ENCODE measurements around the gene DEGS2. TPM values are rescaled to one million over a fixed set of nuclear protein-coding genes. Genes with fewer than 3 reads are reported as not detected.
A peak's percentile ranks its signal among the peaks of the same experiment; 100 is the strongest.

DEGS2 gene
- total RNA-seq, 3 donors from 2014 or later: 1.1 to 12.0 (median 10.2) TPM

DNA sequence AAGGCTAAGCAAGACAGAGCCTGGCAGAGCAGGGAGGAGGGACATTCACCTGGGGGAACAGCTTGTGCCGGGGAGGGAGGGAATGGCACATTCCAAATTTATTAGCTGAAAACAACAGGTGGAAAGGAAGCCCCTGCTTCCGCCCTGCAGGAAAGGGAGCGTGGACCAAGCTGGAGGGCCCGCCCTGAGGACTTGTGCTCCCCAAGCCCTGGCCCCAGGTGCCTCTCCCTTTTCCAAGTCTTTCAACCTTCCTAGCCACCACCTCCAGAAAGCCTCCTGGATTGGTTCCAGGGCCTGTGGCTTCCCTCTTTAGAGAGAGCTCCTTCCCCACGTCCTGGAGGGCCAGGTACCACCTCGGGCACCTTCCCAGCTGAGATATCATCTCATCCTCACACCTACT is 2.7 kb downstream of the DEGS2 start:
- no peak for TF ChIP-seq POLR2A (IDR thresholded peaks at IDR 0.05)
- TF ChIP-seq, protein P1, sequence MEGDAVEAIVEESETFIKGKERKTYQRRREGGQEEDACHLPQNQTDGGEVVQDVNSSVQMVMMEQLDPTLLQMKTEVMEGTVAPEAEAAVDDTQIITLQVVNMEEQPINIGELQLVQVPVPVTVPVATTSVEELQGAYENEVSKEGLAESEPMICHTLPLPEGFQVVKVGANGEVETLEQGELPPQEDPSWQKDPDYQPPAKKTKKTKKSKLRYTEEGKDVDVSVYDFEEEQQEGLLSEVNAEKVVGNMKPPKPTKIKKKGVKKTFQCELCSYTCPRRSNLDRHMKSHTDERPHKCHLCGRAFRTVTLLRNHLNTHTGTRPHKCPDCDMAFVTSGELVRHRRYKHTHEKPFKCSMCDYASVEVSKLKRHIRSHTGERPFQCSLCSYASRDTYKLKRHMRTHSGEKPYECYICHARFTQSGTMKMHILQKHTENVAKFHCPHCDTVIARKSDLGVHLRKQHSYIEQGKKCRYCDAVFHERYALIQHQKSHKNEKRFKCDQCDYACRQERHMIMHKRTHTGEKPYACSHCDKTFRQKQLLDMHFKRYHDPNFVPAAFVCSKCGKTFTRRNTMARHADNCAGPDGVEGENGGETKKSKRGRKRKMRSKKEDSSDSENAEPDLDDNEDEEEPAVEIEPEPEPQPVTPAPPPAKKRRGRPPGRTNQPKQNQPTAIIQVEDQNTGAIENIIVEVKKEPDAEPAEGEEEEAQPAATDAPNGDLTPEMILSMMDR (IDR thresholded peaks at IDR 0.05): no peak
- no peak for TF ChIP-seq POLR2AphosphoS5 (IDR thresholded peaks at IDR 0.05)
- Histone ChIP-seq H3K9me3 (peaks cover 0 to 7% of the 10 kb centered on the region in 2 donors), H3K27ac (peak overlapping the region; percentile 75 to 79), H3K4me1 (peaks cover 0 to 9% of the 10 kb centered on the region in 2 donors), H3K4me3 (peak overlapping the region in 1 of 3 donors; percentile 16), H3K27me3 (peaks cover 0 to 3% of the 10 kb centered on the region in 2 donors), H3K36me3 (no peaks in the 10 kb centered on the region)
- no peak for DNase-seq (ENCODE audit: low spot score in 2 of 2)
- intact Hi-C loops (cut with DNase I; ENCODE audit: low total_unique reads): no loop called here

DNA sequence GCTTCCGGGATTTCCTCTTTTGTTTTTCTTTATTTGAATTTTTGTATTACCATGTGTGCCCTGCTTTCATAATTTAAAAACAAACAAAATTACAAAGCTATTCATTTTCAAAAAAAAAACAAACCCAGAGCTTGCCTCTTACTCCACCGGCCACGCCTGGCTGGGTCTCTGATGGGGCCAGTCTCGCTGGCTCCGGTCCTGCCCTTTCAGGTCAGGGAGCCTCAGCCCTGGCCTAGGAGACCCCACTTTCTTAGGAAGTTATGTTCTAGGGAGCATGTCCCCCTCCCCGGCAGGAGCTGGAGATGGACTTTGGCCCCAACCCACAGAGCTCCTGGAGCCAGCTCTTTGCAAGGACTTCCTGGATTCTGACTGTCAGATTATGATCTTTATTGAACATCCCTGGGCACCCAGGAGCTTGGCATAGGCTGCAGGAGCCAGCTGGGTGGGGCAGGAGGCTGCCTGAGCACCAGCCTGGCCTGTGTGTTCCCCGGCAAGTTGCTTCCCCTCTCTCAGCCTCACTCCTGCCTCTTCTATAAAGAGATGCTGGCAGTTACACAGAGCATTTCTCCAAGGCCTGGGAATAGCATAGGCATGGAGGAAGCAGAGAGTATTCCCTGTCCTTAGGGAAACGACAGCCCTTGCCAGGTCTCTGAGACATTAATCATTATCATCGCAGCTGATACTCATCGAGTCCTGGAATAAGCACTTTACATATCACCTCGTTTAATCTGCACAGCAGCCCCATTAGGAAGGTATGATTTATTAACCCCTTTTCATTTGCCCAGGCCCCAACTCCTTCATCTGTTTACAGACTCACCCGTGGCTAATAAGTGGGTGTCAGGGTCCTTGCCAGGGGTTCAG is 3.5 kb downstream of the DEGS2 start:
- TF ChIP-seq, protein P1 (IDR thresholded peaks at IDR 0.05): no peak
- TF ChIP-seq POLR2A (IDR thresholded peaks at IDR 0.05) (no peak), POLR2AphosphoS5 (IDR thresholded peaks at IDR 0.05) (no peak)
- Histone ChIP-seq H3K4me3 (peak overlapping the region in 2 of 3 donors; percentile 16 to 32), H3K4me1 (peaks cover 0 to 16% of the 10 kb centered on the region in 2 donors), H3K27me3 (peaks cover 0 to 3% of the 10 kb centered on the region in 2 donors), H3K36me3 (no peaks in the 10 kb centered on the region), H3K9me3 (peaks cover 0 to 7% of the 10 kb centered on the region in 2 donors), H3K27ac (peak overlapping the region; percentile 75 to 79)
- intact Hi-C loops (cut with DNase I; ENCODE audit: low total_unique reads): no loop called here
- DNase-seq (ENCODE audit: low spot score in 2 of 2): peak; percentile 60 to 69

DNA sequence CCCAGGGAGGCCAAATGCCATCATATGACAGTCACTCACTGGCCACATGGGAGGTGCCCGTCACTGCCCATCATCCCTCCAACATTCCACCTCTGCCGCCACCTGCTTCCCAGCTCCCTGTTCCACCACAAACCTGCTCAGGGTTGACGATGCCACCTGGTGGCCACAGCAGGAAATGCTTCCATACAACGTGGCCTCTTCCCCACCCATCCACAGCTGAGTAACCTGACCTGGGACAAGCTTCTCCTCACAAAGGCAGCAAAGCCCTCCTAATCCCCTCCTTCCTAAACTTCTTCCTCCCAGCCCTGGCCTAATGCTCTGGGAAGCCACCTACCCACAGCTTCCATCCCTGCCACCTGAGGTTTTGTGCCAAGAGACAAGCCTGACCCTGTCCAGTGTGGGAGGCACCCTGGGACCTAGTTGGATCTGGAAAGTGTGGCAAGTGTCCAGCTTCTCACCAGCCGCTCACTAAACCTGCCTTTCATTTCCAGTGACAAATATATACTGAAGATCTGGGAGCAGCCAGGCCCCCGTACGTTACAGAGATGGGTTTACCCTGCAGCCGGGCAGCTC is 4.3 kb downstream of the DEGS2 start:
- Histone ChIP-seq H3K9me3 (peaks cover 0 to 7% of the 10 kb centered on the region in 2 donors), H3K36me3 (no peaks in the 10 kb centered on the region), H3K4me1 (peaks cover 0 to 24% of the 10 kb centered on the region in 2 donors), H3K27me3 (peaks cover 0 to 3% of the 10 kb centered on the region in 2 donors), H3K4me3 (peak overlapping the region in 1 of 3 donors; percentile 32), H3K27ac (peak overlapping the region; percentile 75 to 79)
- intact Hi-C loops (cut with DNase I; ENCODE audit: low total_unique reads): no loop called here
- TF ChIP-seq POLR2A (IDR thresholded peaks at IDR 0.05) (no peak), POLR2AphosphoS5 (IDR thresholded peaks at IDR 0.05) (no peak)
- TF ChIP-seq, protein P1 (IDR thresholded peaks at IDR 0.05): peak; percentile 32 to 62 (median 43)
- DNase-seq (ENCODE audit: low spot score in 2 of 2): peak in 1 of 2 donors; percentile 49

DNA sequence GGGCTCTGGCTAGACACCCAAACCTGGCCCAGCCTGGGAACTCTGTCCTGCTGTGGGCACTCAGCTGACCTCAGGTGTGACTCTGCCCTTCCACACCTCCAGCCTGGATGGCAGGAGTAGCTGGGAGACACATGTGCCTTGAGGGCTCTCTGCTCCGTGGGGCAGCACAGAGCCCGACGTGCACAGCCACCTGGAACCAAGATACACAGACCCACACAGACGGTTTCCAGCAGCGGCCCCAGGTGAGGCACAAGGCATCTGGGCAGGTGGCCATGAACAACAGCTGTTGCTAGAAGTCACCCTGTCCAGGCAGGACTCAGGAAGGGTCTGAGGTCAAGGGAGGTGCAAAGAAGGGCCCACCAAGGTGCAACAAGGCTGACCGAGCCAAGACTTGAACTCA is 5.9 kb downstream of the DEGS2 start:
- Histone ChIP-seq H3K9me3 (peaks cover 0 to 7% of the 10 kb centered on the region in 2 donors), H3K4me1 (peaks cover 4 to 33% of the 10 kb centered on the region in 2 donors), H3K27ac (peak overlapping the region in 1 of 2 donors; percentile 43), H3K36me3 (no peaks in the 10 kb centered on the region), H3K27me3 (no peaks in the 10 kb centered on the region), H3K4me3 (no peak overlapping the region)
- DNase-seq (ENCODE audit: low spot score in 2 of 2): no peak
- intact Hi-C loops (cut with DNase I; ENCODE audit: low total_unique reads): no loop called here
- TF ChIP-seq POLR2A (IDR thresholded peaks at IDR 0.05) (no peak), POLR2AphosphoS5 (IDR thresholded peaks at IDR 0.05) (no peak)
- TF ChIP-seq, protein P1 (IDR thresholded peaks at IDR 0.05): no peak

DNA sequence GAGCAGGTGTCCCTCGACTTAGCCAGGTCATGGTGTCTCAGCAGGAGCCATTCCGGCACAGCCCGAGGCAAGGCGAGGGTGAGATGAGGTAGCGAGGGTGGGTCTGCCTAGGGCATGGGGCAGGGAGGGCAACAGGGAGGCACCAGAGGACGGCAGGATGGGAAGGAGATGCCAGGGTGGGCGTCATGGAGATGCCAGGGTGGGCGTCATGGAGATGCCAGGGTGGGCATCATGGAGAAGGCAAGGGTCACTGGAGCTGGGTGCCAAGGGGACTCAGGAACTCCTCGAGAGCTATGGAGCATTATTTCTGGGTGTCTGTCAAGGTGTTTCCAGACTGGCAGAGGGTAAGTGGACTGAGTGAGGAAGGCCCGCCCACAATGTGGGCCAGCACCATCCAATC is 7.4 kb downstream of the DEGS2 start:
- TF ChIP-seq POLR2AphosphoS5 (IDR thresholded peaks at IDR 0.05) (no peak), POLR2A (IDR thresholded peaks at IDR 0.05) (no peak)
- TF ChIP-seq, protein P1 (IDR thresholded peaks at IDR 0.05): no peak
- no peak for DNase-seq (ENCODE audit: low spot score in 2 of 2)
- Histone ChIP-seq H3K36me3 (no peaks in the 10 kb centered on the region), H3K27ac (no peak overlapping the region), H3K27me3 (no peaks in the 10 kb centered on the region), H3K4me1 (peaks cover 4 to 39% of the 10 kb centered on the region in 2 donors), H3K4me3 (no peak overlapping the region), H3K9me3 (peaks cover 0 to 7% of the 10 kb centered on the region in 2 donors)
- intact Hi-C loops (cut with DNase I; ENCODE audit: low total_unique reads): no loop called here
